OCI-LY7 (cell line): Measurements from ENCODE around the gene NDUFS3.

Experiments used
- CTCF ChIP-seq: fragments of 200-600 bp; sonication (generic); conservative IDR thresholded peaks from 2 replicates; pipeline ENCODE4 v1.5.1; 2014; ENCODE audit warnings: mild to moderate bottlenecking, antibody characterized with exemption, low read length, moderate library complexity, mixed read lengths
- EZH2phosphoT487 ChIP-seq: fragments of 200-600 bp; sonication (generic); IDR thresholded peaks from 2 replicates; pipeline ENCODE4 v1.6.1; 2018; ENCODE audit warnings: low read depth, borderline replicate concordance, mild to moderate bottlenecking, mixed run types, antibody characterized with exemption, low read length, moderate library complexity, mixed read lengths

DNA sequence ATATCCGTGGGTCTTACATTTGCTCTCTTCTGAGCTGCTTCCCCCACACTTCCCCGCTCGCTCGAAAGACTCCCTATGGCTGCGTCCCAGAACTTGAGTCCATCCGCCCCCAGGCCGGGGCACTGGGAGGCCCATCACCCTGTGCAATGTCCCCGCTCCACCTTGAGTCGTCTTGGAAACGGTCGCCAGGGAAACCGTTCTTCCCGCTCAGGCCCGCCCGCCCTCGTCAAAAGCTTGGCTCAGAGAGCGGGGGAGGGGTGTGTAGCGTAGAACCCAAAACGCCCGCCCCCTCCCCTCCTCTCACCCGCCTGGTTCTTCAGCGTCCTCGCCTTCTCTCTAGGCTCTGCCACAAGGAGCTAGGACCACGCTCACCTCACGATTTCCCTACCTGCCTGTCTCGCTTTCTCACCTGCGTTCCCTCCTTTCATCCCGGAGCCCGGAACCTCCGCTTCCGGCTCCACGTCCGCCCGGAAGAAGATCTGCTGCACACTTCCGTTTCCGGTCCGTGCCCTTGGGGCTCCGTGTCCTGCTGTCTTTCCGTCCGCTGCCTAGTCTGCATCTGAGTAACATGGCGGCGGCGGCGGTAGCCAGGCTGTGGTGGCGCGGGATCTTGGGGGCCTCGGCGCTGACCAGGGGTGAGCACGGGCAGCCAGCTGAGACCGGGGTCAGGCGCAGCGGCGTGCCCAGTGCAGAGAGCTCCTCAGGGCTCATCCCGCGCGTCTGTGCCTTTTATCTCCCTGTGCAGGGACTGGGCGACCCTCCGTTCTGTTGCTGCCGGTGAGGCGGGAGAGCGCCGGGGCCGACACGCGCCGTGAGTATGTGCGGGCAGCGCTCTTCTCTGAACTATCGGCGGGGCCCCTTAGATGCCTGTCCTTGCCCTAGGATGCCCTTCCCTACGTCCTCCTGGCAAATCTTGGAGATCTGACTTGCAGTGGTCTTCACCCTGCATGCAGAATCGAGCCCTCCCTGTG, at the start of gene NDUFS3, which contains the start of gene KBTBD4:
- TF ChIP-seq CTCF (no peak), EZH2phosphoT487 (no peak)
